SK-N-SH treated with all-trans-retinoic acid at 6 μM for 48 hours (cell line): ENCODE measurements around the gene CCL4.

Experiments
- ATAC-seq: fragments of 200-7000 bp; cut with Tn5 transposase; 3 replicates; pipeline ENCODE4 v1.9.1; 2020; ENCODE audit warnings: mild to moderate bottlenecking, moderate library complexity
- ARNTL ChIP-seq: fragments of 450-650 bp; formaldehyde crosslinking; IDR thresholded peaks from 2 replicates; pipeline ENCODE4 v1.5.0; 2020; ENCODE audit warnings: low read depth, mild to moderate bottlenecking, moderate library complexity, borderline replicate concordance
- BACH2 ChIP-seq: fragments of 250-450 bp; sonication (Bioruptor Pico); IDR thresholded peaks from 2 replicates; pipeline ENCODE4 v1.9.0; 2021; ENCODE audit warnings: mild to moderate bottlenecking, borderline replicate concordance
- CREB5 ChIP-seq: fragments of 250-450 bp; sonication (Bioruptor Pico); IDR thresholded peaks from 2 replicates; pipeline ENCODE4 v1.5.1; 2020; ENCODE audit warnings: low read depth, mild to moderate bottlenecking, moderate library complexity
- CSDC2 ChIP-seq: fragments of 250-450 bp; sonication (Bioruptor Pico); IDR thresholded peaks from 2 replicates; pipeline ENCODE4 v1.5.0; 2020; ENCODE audit warnings: mild to moderate bottlenecking, moderate library complexity
- CSRNP3 ChIP-seq: fragments of 250-450 bp; sonication (Bioruptor Pico); IDR thresholded peaks from 2 replicates; pipeline ENCODE4 v1.5.1; 2021; ENCODE audit warnings: mild to moderate bottlenecking, moderate library complexity
- ESRRG ChIP-seq: fragments of 250-450 bp; sonication (Bioruptor Pico); IDR thresholded peaks from 2 replicates; pipeline ENCODE4 v1.6.1; 2021; ENCODE audit warnings: mild to moderate bottlenecking
- GLIS3 ChIP-seq: fragments of 250-450 bp; sonication (Bioruptor Pico); IDR thresholded peaks from 2 replicates; pipeline ENCODE4 v1.5.0; 2020; ENCODE audit warnings: mild to moderate bottlenecking, moderate library complexity
- POU6F1 ChIP-seq: fragments of 250-450 bp; sonication (Bioruptor Pico); IDR thresholded peaks from 2 replicates; pipeline ENCODE4 v1.8.0; 2021; ENCODE audit warnings: low read depth, mild to moderate bottlenecking, moderate library complexity, borderline replicate concordance
- PPARA ChIP-seq: fragments of 250-450 bp; sonication (Bioruptor Pico); IDR thresholded peaks from 2 replicates; pipeline ENCODE4 v1.5.0; 2020; ENCODE audit warnings: mild to moderate bottlenecking, borderline replicate concordance
- RARB ChIP-seq: fragments of 250-450 bp; sonication (Bioruptor Pico); IDR thresholded peaks from 2 replicates; pipeline ENCODE4 v1.8.0; 2021; ENCODE audit warnings: mild to moderate bottlenecking, moderate library complexity
- SNAI2 ChIP-seq: fragments of 250-450 bp; sonication (Bioruptor Pico); IDR thresholded peaks from 2 replicates; pipeline ENCODE4 v1.5.0; 2020; ENCODE audit warnings: mild to moderate bottlenecking, moderate library complexity
- TCF4 ChIP-seq: fragments of 250-450 bp; sonication (Bioruptor Pico); IDR thresholded peaks from 2 replicates; pipeline ENCODE4 v1.8.0; 2021; ENCODE audit warnings: mild to moderate bottlenecking, moderate library complexity, borderline replicate concordance
- TOX ChIP-seq: fragments of 250-450 bp; sonication (Bioruptor Pico); IDR thresholded peaks from 2 replicates; pipeline ENCODE4 v1.8.0; 2021; ENCODE audit warnings: mild to moderate bottlenecking, moderate library complexity, borderline replicate concordance
- ZC3H10 ChIP-seq: fragments of 250-450 bp; sonication (Bioruptor Pico); IDR thresholded peaks from 2 replicates; pipeline ENCODE4 v1.5.1; 2021; ENCODE audit warnings: mild to moderate bottlenecking, moderate library complexity
- ZFP30 ChIP-seq: fragments of 450-650 bp; formaldehyde crosslinking; IDR thresholded peaks from 2 replicates; pipeline ENCODE4 v1.5.0; 2022; ENCODE audit warnings: mild to moderate bottlenecking, moderate library complexity
- ZNF565 ChIP-seq: fragments of 450-650 bp; formaldehyde crosslinking; conservative IDR thresholded peaks from 2 replicates; pipeline ENCODE4 v1.5.0; 2020; ENCODE audit warnings: low read depth, mild to moderate bottlenecking, moderate library complexity
- ZNF70 ChIP-seq: fragments of 450-650 bp; formaldehyde crosslinking; IDR thresholded peaks from 2 replicates; pipeline ENCODE4 v1.5.0; 2020; ENCODE audit warnings: mild to moderate bottlenecking, moderate library complexity
- ZNF8 ChIP-seq: fragments of 450-650 bp; formaldehyde crosslinking; IDR thresholded peaks from 2 replicates; pipeline ENCODE4 v1.5.0; 2020; ENCODE audit warnings: mild to moderate bottlenecking, moderate library complexity
- TF ChIP-seq, protein P1 (sequence below): fragments of 250-450 bp; sonication (Bioruptor Pico); IDR thresholded peaks from 2 replicates; pipeline ENCODE4 v1.5.0; 2020; ENCODE audit warnings: mild to moderate bottlenecking, moderate library complexity
- TF ChIP-seq, protein P2 (sequence below): fragments of 250-450 bp; sonication (Bioruptor Pico); IDR thresholded peaks from 2 replicates; pipeline ENCODE4 v1.8.0; 2020; ENCODE audit warnings: mild to moderate bottlenecking, moderate library complexity, borderline replicate concordance

Gene CCL4

DNA sequence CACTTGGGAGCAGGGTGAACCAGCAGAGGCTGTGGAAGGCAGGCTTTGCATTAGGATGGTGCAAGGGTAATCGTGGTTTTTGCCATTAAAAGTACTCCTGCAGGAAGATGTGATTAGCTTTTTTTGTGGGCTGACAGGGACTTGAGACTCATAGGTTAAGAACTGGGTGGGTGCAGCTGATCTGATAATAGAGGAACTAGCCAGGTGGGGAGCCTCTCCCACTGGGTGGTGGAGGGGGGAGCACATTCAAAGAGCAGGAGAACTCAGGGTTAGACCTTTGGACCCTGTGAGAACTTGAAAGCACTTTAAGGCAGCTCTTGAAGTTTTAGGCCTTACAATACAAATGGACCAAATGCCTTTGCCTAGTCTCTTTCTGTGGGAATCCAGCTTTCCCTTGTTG is 32.4 kb downstream of the CCL4 start:
- TF ChIP-seq POU6F1 = no peak
- no peak for TF ChIP-seq ZFP30 (CRISPR knock-in tag)
- no peak for TF ChIP-seq SNAI2 (CRISPR knock-in tag)
- TF ChIP-seq BACH2 (CRISPR knock-in tag) = no peak
- TF ChIP-seq ZNF565 (CRISPR knock-in tag) = no peak
- no peak for TF ChIP-seq ZC3H10 (CRISPR knock-in tag)
- no peak for TF ChIP-seq CSDC2
- TF ChIP-seq TOX = no peak
- TF ChIP-seq ZNF8 = no peak
- TF ChIP-seq GLIS3 (CRISPR knock-in tag) = no peak
- TF ChIP-seq ARNTL = no peak
- TF ChIP-seq, all 23 proteins: peak for 0
- ATAC-seq = no peak

- no peak for TF ChIP-seq CREB5 (CRISPR knock-in tag)
- TF ChIP-seq TCF4 (CRISPR knock-in tag) = no peak
- ATAC-seq = no peak
Observed at GRCh38 chr17:36136439-36136838, 32.8 kb downstream of the CCL4 start.

- no peak for TF ChIP-seq CSDC2
- no peak for TF ChIP-seq ZNF8
- no peak for TF ChIP-seq ARNTL
- TF ChIP-seq, protein P1, sequence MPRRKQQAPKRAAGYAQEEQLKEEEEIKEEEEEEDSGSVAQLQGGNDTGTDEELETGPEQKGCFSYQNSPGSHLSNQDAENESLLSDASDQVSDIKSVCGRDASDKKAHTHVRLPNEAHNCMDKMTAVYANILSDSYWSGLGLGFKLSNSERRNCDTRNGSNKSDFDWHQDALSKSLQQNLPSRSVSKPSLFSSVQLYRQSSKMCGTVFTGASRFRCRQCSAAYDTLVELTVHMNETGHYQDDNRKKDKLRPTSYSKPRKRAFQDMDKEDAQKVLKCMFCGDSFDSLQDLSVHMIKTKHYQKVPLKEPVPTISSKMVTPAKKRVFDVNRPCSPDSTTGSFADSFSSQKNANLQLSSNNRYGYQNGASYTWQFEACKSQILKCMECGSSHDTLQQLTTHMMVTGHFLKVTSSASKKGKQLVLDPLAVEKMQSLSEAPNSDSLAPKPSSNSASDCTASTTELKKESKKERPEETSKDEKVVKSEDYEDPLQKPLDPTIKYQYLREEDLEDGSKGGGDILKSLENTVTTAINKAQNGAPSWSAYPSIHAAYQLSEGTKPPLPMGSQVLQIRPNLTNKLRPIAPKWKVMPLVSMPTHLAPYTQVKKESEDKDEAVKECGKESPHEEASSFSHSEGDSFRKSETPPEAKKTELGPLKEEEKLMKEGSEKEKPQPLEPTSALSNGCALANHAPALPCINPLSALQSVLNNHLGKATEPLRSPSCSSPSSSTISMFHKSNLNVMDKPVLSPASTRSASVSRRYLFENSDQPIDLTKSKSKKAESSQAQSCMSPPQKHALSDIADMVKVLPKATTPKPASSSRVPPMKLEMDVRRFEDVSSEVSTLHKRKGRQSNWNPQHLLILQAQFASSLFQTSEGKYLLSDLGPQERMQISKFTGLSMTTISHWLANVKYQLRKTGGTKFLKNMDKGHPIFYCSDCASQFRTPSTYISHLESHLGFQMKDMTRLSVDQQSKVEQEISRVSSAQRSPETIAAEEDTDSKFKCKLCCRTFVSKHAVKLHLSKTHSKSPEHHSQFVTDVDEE (CRISPR knock-in tag) = no peak
- TF ChIP-seq ZNF70 (CRISPR knock-in tag) = no peak
- TF ChIP-seq BACH2 (CRISPR knock-in tag) = no peak
- no peak for TF ChIP-seq TCF4 (CRISPR knock-in tag)
- TF ChIP-seq RARB = no peak
- no peak for TF ChIP-seq POU6F1
- TF ChIP-seq GLIS3 (CRISPR knock-in tag) = no peak
- TF ChIP-seq SNAI2 (CRISPR knock-in tag) = no peak
- TF ChIP-seq ZFP30 (CRISPR knock-in tag) = no peak
- TF ChIP-seq CREB5 (CRISPR knock-in tag) = no peak
- TF ChIP-seq PPARA = no peak
- ATAC-seq = no peak
Observed at GRCh38 chr17:36142235-36142634, 38.6 kb downstream of the CCL4 start.

DNA sequence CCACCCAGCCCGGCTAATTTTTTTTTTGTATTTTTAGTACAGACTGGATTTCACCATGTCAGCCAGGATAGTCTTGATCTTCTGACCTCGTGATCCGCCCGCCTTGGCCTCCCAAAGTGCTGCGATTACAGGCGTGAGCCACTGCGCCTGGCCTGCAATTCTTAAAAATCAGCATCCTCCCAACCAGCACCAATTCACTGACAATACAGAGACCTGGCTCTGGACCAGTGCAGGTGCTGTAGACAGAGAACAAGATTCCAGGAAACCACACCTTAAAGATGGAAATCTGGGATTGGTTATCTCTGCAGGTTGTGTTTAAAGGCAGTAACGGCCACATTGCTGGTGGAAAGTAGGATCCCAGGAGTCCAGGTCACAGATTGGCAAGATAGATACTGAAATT is 39.2 kb downstream of the CCL4 start:
- no peak for ATAC-seq
- TF ChIP-seq GLIS3 (CRISPR knock-in tag) = no peak
- TF ChIP-seq, protein P1 (CRISPR knock-in tag) = no peak
- TF ChIP-seq ARNTL = no peak
- TF ChIP-seq ESRRG (CRISPR knock-in tag) = no peak
- no peak for TF ChIP-seq CSRNP3 (CRISPR knock-in tag)
- TF ChIP-seq TOX = no peak
- TF ChIP-seq, protein P2, sequence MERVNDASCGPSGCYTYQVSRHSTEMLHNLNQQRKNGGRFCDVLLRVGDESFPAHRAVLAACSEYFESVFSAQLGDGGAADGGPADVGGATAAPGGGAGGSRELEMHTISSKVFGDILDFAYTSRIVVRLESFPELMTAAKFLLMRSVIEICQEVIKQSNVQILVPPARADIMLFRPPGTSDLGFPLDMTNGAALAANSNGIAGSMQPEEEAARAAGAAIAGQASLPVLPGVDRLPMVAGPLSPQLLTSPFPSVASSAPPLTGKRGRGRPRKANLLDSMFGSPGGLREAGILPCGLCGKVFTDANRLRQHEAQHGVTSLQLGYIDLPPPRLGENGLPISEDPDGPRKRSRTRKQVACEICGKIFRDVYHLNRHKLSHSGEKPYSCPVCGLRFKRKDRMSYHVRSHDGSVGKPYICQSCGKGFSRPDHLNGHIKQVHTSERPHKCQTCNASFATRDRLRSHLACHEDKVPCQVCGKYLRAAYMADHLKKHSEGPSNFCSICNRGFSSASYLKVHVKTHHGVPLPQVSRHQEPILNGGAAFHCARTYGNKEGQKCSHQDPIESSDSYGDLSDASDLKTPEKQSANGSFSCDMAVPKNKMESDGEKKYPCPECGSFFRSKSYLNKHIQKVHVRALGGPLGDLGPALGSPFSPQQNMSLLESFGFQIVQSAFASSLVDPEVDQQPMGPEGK = no peak
- no peak for TF ChIP-seq TCF4 (CRISPR knock-in tag)
- TF ChIP-seq CSDC2 = no peak
